K562 (cell line): ENCODE results near the gene NHLRC2. TPM values are rescaled to one million over a fixed set of nuclear protein-coding genes. Genes with fewer than 3 reads are reported as not detected.

Experiments
- MCM7 ChIP-seq, 2 experiments: fragments of 450-650 bp; IDR thresholded peaks; 2 replicates each; pipeline ENCODE4 v1.6.1; 2016 to 2018
- NELFE ChIP-seq: IDR thresholded peaks from 2 replicates; pipeline ENCODE4 v1.6.1; 2011; ENCODE audit warnings: mild to moderate bottlenecking; ENCODE audit not compliant: insufficient read depth, insufficient read length
- NUFIP1 ChIP-seq: fragments of 450-650 bp; IDR thresholded peaks from 2 replicates; pipeline ENCODE4 v1.6.1; 2018; ENCODE audit not compliant: partially characterized antibody
- POU5F1 ChIP-seq: fragments of 150-350 bp; IDR thresholded peaks from 2 replicates; pipeline ENCODE4 v1.6.1; 2014; ENCODE audit warnings: borderline replicate concordance, low read length, low read depth, mild to moderate bottlenecking; ENCODE audit not compliant: partially characterized antibody
- RNF219 ChIP-seq: fragments of 250-450 bp; sonication (Bioruptor Pico); IDR thresholded peaks from 2 replicates; pipeline ENCODE4 v1.5.0; 2022; ENCODE audit warnings: mild to moderate bottlenecking
- SREBF2 ChIP-seq: sonication (generic); formaldehyde crosslinking; IDR thresholded peaks from 2 replicates; pipeline ENCODE4 v1.4.0; 2020; ENCODE audit warnings: mild to moderate bottlenecking, missing genetic modification reagents
- THRAP3 ChIP-seq: fragments of 450-650 bp; IDR thresholded peaks from 2 replicates; pipeline ENCODE4 v1.6.1; 2016; ENCODE audit warnings: mild to moderate bottlenecking, inconsistent platforms, borderline replicate concordance
- VEZF1 ChIP-seq: fragments of 200-800 bp; sonication (Bioruptor generic); IDR thresholded peaks from 2 replicates; pipeline ENCODE4 v1.6.1; 2017; ENCODE audit warnings: missing genetic modification characterization, missing compliant biosample characterization
- YY1 ChIP-seq, 3 experiments: IDR thresholded peaks; 2 replicates each; pipeline ENCODE4 v1.6.1; 2011; ENCODE audit warnings: low read length in 2 of 3, mild to moderate bottlenecking in 2 of 3, moderate library complexity in 2 of 3, borderline replicate concordance in 1 of 3, control low read depth in 1 of 3, low read depth in 1 of 3; ENCODE audit not compliant: insufficient read depth in 3 of 3, insufficient replicate concordance in 2 of 3, control insufficient read depth in 1 of 3, insufficient read length in 1 of 3; ENCODE audit errors: extremely low read depth in 1 of 3
- ZFP91 ChIP-seq: sonication (generic); formaldehyde crosslinking; IDR thresholded peaks from 2 replicates; pipeline ENCODE4 v1.8.0; 2022; ENCODE audit warnings: mild to moderate bottlenecking, missing genetic modification reagents
- ZNF398 ChIP-seq: fragments of 250-450 bp; sonication (Bioruptor Pico); IDR thresholded peaks from 2 replicates; pipeline ENCODE4 v1.8.0; 2021; ENCODE audit warnings: moderate library complexity, mild to moderate bottlenecking, inconsistent platforms
- polyA plus RNA-seq, 8 experiments: library from polyadenylated mRNA; depleted of rRNA in 4 of 8; stranded (reverse) in 5 of 8; unstranded in 3 of 8; fragments of >200 nt; fragmentation: Nextera tagmentation in 2 of 8; fragmentation: Illumina TruSeq in 1 of 8; extraction: Ambion mirVana in 2 of 8; extraction: Trizol in 1 of 8; gene quantifications; 2 replicates each; pipeline versions ENCODE4 v1.2.1 to v1.2.3, GENCODE V29; 2011 to 2014; ENCODE audit warnings: inconsistent platforms in 1 of 8, missing spikeins in 1 of 8
- total RNA-seq, 7 experiments: library from RNA; depleted of rRNA in 6 of 7; stranded (reverse); fragments of >200 nt in 6 of 7; fragmentation: Illumina TruSeq in 2 of 7; extraction: Trizol in 2 of 7; gene quantifications; 2 replicates each; pipeline versions ENCODE4 v1.2.1 to v1.2.3, GENCODE V29; 2011 to 2021; ENCODE audit warnings: low replicate concordance in 1 of 7
- TF ChIP-seq, protein P1 (sequence below), 2 experiments: IDR thresholded peaks; 2 replicates each; pipeline ENCODE4 v1.6.1; 2011; ENCODE audit warnings: borderline replicate concordance in 1 of 2, control low read depth in 1 of 2, low read depth in 1 of 2, low read length in 1 of 2, mild to moderate bottlenecking in 1 of 2, mixed read lengths in 1 of 2, moderate library complexity in 1 of 2; ENCODE audit not compliant: insufficient read depth in 1 of 2, insufficient read length in 1 of 2, poor library complexity in 1 of 2, severe bottlenecking in 1 of 2; ENCODE audit errors: extremely low read depth in 1 of 2
- TF ChIP-seq, protein P2 (sequence below): fragments of 450-650 bp; IDR thresholded peaks from 2 replicates; pipeline ENCODE4 v1.6.1; 2017; ENCODE audit warnings: mild to moderate bottlenecking, moderate library complexity

Gene NHLRC2
- total and polyA plus RNA-seq, 9 of the 15 experiments (the other 6 are each of a cell fraction or from before 2014, with no cell fraction given): 1.5 to 22.4 (median 10.3) TPM

GRCh38 chr10:113854761-113855588, 514 bp downstream of the NHLRC2 start (continued):
- TF ChIP-seq, protein P1, sequence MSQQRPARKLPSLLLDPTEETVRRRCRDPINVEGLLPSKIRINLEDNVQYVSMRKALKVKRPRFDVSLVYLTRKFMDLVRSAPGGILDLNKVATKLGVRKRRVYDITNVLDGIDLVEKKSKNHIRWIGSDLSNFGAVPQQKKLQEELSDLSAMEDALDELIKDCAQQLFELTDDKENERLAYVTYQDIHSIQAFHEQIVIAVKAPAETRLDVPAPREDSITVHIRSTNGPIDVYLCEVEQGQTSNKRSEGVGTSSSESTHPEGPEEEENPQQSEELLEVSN (IDR thresholded peaks at IDR 0.05; ENCODE audit: borderline replicate concordance in 1 of 2, extremely low read depth in 1 of 2, insufficient read depth in 1 of 2, insufficient read length in 1 of 2, low read depth in 1 of 2, low read length in 1 of 2, poor library complexity in 1 of 2, severe bottlenecking in 1 of 2): peak; percentile 22 to 52
- no peak for TF ChIP-seq RNF219
- TF ChIP-seq, protein P2, sequence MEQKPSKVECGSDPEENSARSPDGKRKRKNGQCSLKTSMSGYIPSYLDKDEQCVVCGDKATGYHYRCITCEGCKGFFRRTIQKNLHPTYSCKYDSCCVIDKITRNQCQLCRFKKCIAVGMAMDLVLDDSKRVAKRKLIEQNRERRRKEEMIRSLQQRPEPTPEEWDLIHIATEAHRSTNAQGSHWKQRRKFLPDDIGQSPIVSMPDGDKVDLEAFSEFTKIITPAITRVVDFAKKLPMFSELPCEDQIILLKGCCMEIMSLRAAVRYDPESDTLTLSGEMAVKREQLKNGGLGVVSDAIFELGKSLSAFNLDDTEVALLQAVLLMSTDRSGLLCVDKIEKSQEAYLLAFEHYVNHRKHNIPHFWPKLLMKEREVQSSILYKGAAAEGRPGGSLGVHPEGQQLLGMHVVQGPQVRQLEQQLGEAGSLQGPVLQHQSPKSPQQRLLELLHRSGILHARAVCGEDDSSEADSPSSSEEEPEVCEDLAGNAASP: no peak
- TF ChIP-seq ZFP91 (CRISPR knock-in tag): no peak
- TF ChIP-seq SREBF2 (CRISPR knock-in tag): no peak
- TF ChIP-seq NUFIP1: no peak
- no peak for TF ChIP-seq MCM7 (IDR thresholded peaks at IDR 0.05)
- no peak for TF ChIP-seq THRAP3
- peak; percentile 75 to 93 (median 88) for TF ChIP-seq YY1 (IDR thresholded peaks at IDR 0.05; ENCODE audit: borderline replicate concordance in 1 of 3, control insufficient read depth in 1 of 3, extremely low read depth in 1 of 3, insufficient read depth in 3 of 3, insufficient read length in 1 of 3, insufficient replicate concordance in 2 of 3, low read depth in 1 of 3, low read length in 2 of 3)
- peak; percentile 56 for TF ChIP-seq VEZF1 (CRISPR knock-in tag)
- TF ChIP-seq POU5F1: no peak
- no peak for TF ChIP-seq ZNF398 (CRISPR knock-in tag)
- no peak for TF ChIP-seq NELFE
